Measurements from ENCODE around the gene SLC17A3.

GRCh38 chr6:25880601-25881000, 6.6 kb upstream of the SLC17A3 start:
- TF ChIP-seq TCF7L2 (IDR thresholded peaks at IDR 0.05; ENCODE audit: low read depth, low read length) (no peak), SIN3A (IDR thresholded peaks at IDR 0.05; ENCODE audit: borderline replicate concordance, insufficient read depth, low read depth, low read length) (no peak)
